Cerebellar nuclear complex (tissue), 1 donor: Measurements from ENCODE around the gene CATSPER2.
"Not testable (repeated sequence)": the region's sequence is repeated elsewhere in the genome, so short reads cannot be mapped to it uniquely, and the experiment has no call there.

ENCODE experiments used
- DNase-seq, 2 experiments: peaks; one replicate each; lab custom pipeline; 2025; lab: John Stamatoyannopoulos, UW

The CATSPER2 gene

GRCh38 chr15:43593328-43594190 lies 55.1 kb downstream of the CATSPER2 start, which contains the start of gene CKMT1B:
TSS of gene CKMT1B (plus strand) at chr15:43594027. CDS start at chr15:43594219, 192 bp downstream.
- not testable (repeated sequence) for DNase-seq

- not testable (repeated sequence) for DNase-seq
Observed at GRCh38 chr15:43592841-43593240, 55.8 kb downstream of the CATSPER2 start.

GRCh38 chr15:43589778-43590466 lies 58.7 kb downstream of the CATSPER2 start, which contains the start of gene PPIP5K1:
TSS of gene PPIP5K1 (minus strand) at chr15:43590208. CDS start at chr15:43584504, 5,704 bp downstream.
- DNase-seq: not testable (repeated sequence)
